ENCODE data around the gene C10orf71. TPM values are rescaled to one million over a fixed set of nuclear protein-coding genes. Genes with fewer than 3 reads are reported as not detected.
A peak's percentile ranks its signal among the peaks of the same experiment; 100 is the strongest.

The C10orf71 gene
- total RNA-seq, 1 experiment from 2014 or later, result not detected

- DNase-seq (ENCODE audit: low read depth), result peak; percentile 80
Measured at GRCh38 chr10:49272251-49273081, 26.5 kb upstream of the C10orf71 start.

- DNase-seq (ENCODE audit: low read depth), result no peak
Measured at GRCh38 chr10:49273082-49273465, 25.9 kb upstream of the C10orf71 start.

GRCh38 chr10:49273626-49274025, 25.3 kb upstream of the C10orf71 start:
- no peak for DNase-seq (ENCODE audit: low read depth)

- no peak for DNase-seq (ENCODE audit: low read depth)
Measured at GRCh38 chr10:49274886-49275285, 24.1 kb upstream of the C10orf71 start.

GRCh38 chr10:49275896-49276295, 23.1 kb upstream of the C10orf71 start:
- no peak for DNase-seq (ENCODE audit: low read depth)

GRCh38 chr10:49276596-49276995, 22.4 kb upstream of the C10orf71 start:
- DNase-seq (ENCODE audit: low read depth), result no peak

- no peak for DNase-seq (ENCODE audit: low read depth)
Measured at GRCh38 chr10:49277973-49278372, 21.0 kb upstream of the C10orf71 start.

- DNase-seq (ENCODE audit: low read depth), result no peak
Measured at GRCh38 chr10:49278497-49278981, 20.4 kb upstream of the C10orf71 start.

GRCh38 chr10:49279015-49279880, 19.7 kb upstream of the C10orf71 start:
- no peak for DNase-seq (ENCODE audit: low read depth)

- DNase-seq (ENCODE audit: low read depth), result peak; percentile 32
Measured at GRCh38 chr10:49280001-49280408, 19.0 kb upstream of the C10orf71 start.

- DNase-seq (ENCODE audit: low read depth), result no peak
Measured at GRCh38 chr10:49281461-49281860, 17.5 kb upstream of the C10orf71 start.

- DNase-seq (ENCODE audit: low read depth), result no peak
Measured at GRCh38 chr10:49282306-49282705, 16.7 kb upstream of the C10orf71 start.

GRCh38 chr10:49282879-49283341, 16.1 kb upstream of the C10orf71 start:
- DNase-seq (ENCODE audit: low read depth), result no peak

GRCh38 chr10:49283491-49283890, 15.5 kb upstream of the C10orf71 start:
- no peak for DNase-seq (ENCODE audit: low read depth)

- DNase-seq (ENCODE audit: low read depth), result no peak
Measured at GRCh38 chr10:49284356-49284755, 14.6 kb upstream of the C10orf71 start.

- peak; percentile 16 for DNase-seq (ENCODE audit: low read depth)
Measured at GRCh38 chr10:49285232-49285631, 13.7 kb upstream of the C10orf71 start.

GRCh38 chr10:49286686-49287085, 12.3 kb upstream of the C10orf71 start:
- DNase-seq (ENCODE audit: low read depth), result no peak

- DNase-seq (ENCODE audit: low read depth), result no peak
Measured at GRCh38 chr10:49287689-49288340, 11.2 kb upstream of the C10orf71 start.

- DNase-seq (ENCODE audit: low read depth), result no peak
Measured at GRCh38 chr10:49288341-49289065, 10.5 kb upstream of the C10orf71 start.

GRCh38 chr10:49289480-49289879, 9.5 kb upstream of the C10orf71 start:
- no peak for DNase-seq (ENCODE audit: low read depth)

- no peak for DNase-seq (ENCODE audit: low read depth)
Measured at GRCh38 chr10:49290131-49290530, 8.8 kb upstream of the C10orf71 start.
